Lower lobe of right lung (tissue), 2 donors: Measurements from ENCODE around the gene RNASEH2A. TPM values are rescaled to one million over a fixed set of nuclear protein-coding genes. Genes with fewer than 3 reads are reported as not detected.
"Not testable (repeated sequence)": the region's sequence is repeated elsewhere in the genome, so short reads cannot be mapped to it uniquely, and the experiment has no call there.

ENCODE experiments used
- ATAC-seq, 2 donors: fragments of 200-7000 bp; cut with Tn5 transposase; one replicate each; pipeline ENCODE4 v1.9.1; 2020 to 2022; ENCODE audit warnings: mild to moderate bottlenecking in 2 of 2, moderate library complexity in 2 of 2
- DNase-seq: peaks from one replicate; pipeline ENCODE4 v3.0.0-alpha.2; 2020
- H3K27ac ChIP-seq: fragments of 200-600 bp; one replicate; pipeline ENCODE4 v1.8.0; 2022
- H3K27me3 ChIP-seq: fragments of 200-600 bp; one replicate; pipeline ENCODE4 v1.8.0; 2022; ENCODE audit warnings: low read depth
- H3K36me3 ChIP-seq: fragments of 200-600 bp; one replicate; pipeline ENCODE4 v1.8.0; 2022; ENCODE audit warnings: mild to moderate bottlenecking
- H3K4me1 ChIP-seq: fragments of 200-600 bp; one replicate; pipeline ENCODE4 v1.8.0; 2022
- H3K4me3 ChIP-seq: fragments of 200-600 bp; one replicate; pipeline ENCODE4 v1.8.0; 2022; ENCODE audit warnings: mild to moderate bottlenecking
- H3K9me3 ChIP-seq: fragments of 200-600 bp; one replicate; pipeline ENCODE4 v1.8.0; 2022
- CTCF ChIP-seq: fragments of 200-600 bp; IDR thresholded peaks from one replicate; pipeline ENCODE4 v1.8.0; 2022; ENCODE audit warnings: antibody characterized with exemption, mild to moderate bottlenecking
- intact Hi-C: fragments of 100-400 bp; cut with DNase I; formaldehyde crosslinking; loops from one replicate; pipeline ENCODE4 v1.11.0; 2022
- total RNA-seq: library from RNA; stranded (reverse); fragmentation: NEBNext Ultra II Directional; extraction: Animal tissue kit (Norgen Biotek cat#: 25700); gene quantifications from one replicate; pipeline ENCODE4 v1.2.1, GENCODE V29; 2021
- donor health status: DM: no; HTN: yes; CAD: no; lungs with severe emphysema.

RNASEH2A gene
- total RNA-seq, 1 donor from 2014 or later, result 10.9 TPM

- peaks cover 37% of the 10 kb centered on the region for H3K4me1 ChIP-seq
- H3K27ac ChIP-seq, result peak overlapping the region; percentile 65
- TF ChIP-seq CTCF, result peak; percentile 93
- peak overlapping the region; percentile 30 for H3K4me3 ChIP-seq
- H3K36me3 ChIP-seq, result peaks cover 24% of the 10 kb centered on the region
- ATAC-seq (peak; percentile 10 to 27), DNase-seq (peak; percentile 81)
- no peaks in the 10 kb centered on the region for H3K9me3 ChIP-seq
- no peaks in the 10 kb centered on the region for H3K27me3 ChIP-seq
- intact Hi-C loops, result no loop called here
Measured at GRCh38 chr19:12796146-12797071, 10.0 kb upstream of the RNASEH2A start.

GRCh38 chr19:12797141-12797587, 9.2 kb upstream of the RNASEH2A start:
- intact Hi-C loops, result no loop called here
- H3K27me3 ChIP-seq, result no peaks in the 10 kb centered on the region
- H3K4me1 ChIP-seq, result peaks cover 40% of the 10 kb centered on the region
- TF ChIP-seq CTCF, result no peak
- no peak overlapping the region for H3K4me3 ChIP-seq
- no peaks in the 10 kb centered on the region for H3K9me3 ChIP-seq
- peaks cover 24% of the 10 kb centered on the region for H3K36me3 ChIP-seq
- DNase-seq (no peak), ATAC-seq (no peak)
- no peak overlapping the region for H3K27ac ChIP-seq

GRCh38 chr19:12797607-12798006, 8.8 kb upstream of the RNASEH2A start:
- H3K27me3 ChIP-seq, intact Hi-C loops, H3K4me3 ChIP-seq, ATAC-seq, DNase-seq, H3K27ac ChIP-seq, H3K9me3 ChIP-seq: not testable (repeated sequence)
- peaks cover 24% of the 10 kb centered on the region for H3K36me3 ChIP-seq
- H3K4me1 ChIP-seq, result peaks cover 45% of the 10 kb centered on the region

- ATAC-seq (no peak), DNase-seq (no peak)
- Histone ChIP-seq H3K4me3 (peak overlapping the region; percentile 96), H3K27ac (no peak overlapping the region), H3K4me1 (peaks cover 35% of the 10 kb centered on the region), H3K9me3 (no peaks in the 10 kb centered on the region), H3K36me3 (peaks cover 24% of the 10 kb centered on the region), H3K27me3 (no peaks in the 10 kb centered on the region)
- intact Hi-C loops, result no loop called here
- no peak for TF ChIP-seq CTCF
Measured at GRCh38 chr19:12799742-12800465, 6.5 kb upstream of the RNASEH2A start.

GRCh38 chr19:12800466-12800770, 6.0 kb upstream of the RNASEH2A start:
- intact Hi-C loops, result no loop called here
- DNase-seq (no peak), ATAC-seq (no peak)
- peak overlapping the region; percentile 96 for H3K4me3 ChIP-seq
- no peaks in the 10 kb centered on the region for H3K9me3 ChIP-seq
- TF ChIP-seq CTCF, result no peak
- H3K36me3 ChIP-seq, result peaks cover 24% of the 10 kb centered on the region
- no peak overlapping the region for H3K27ac ChIP-seq
- H3K4me1 ChIP-seq, result peaks cover 35% of the 10 kb centered on the region
- H3K27me3 ChIP-seq, result no peaks in the 10 kb centered on the region
